Measurements from ENCODE around the gene CUL5.

- TF ChIP-seq CTCF (IDR thresholded peaks at IDR 0.05) (no peak), RCOR1 (IDR thresholded peaks at IDR 0.05; ENCODE audit: low read length) (no peak), RAD21 (IDR thresholded peaks at IDR 0.05; ENCODE audit: low read length) (no peak)
Observed at GRCh38 chr11:108131993-108132392, 123.3 kb downstream of the CUL5 start.
